Keratinocyte (primary cell): Measurements from ENCODE around the gene CLEC16A. TPM values are rescaled to one million over a fixed set of nuclear protein-coding genes. Genes with fewer than 3 reads are reported as not detected.

Experiments used
- DNase-seq: peaks from one replicate; pipeline ENCODE4 v3.0.0-alpha.2; 2011; ENCODE audit warnings: low read depth, missing footprints, low spot score
- FAIRE-seq: peaks from 2 replicates; lab custom pipeline; 2011; peaks lifted over from hg19 to GRCh38; lab: Jason Lieb, UNC
- H2AFZ ChIP-seq: 2 replicates; pipeline ENCODE4 v1.6.0; 2012; ENCODE audit warnings: low read length, control low read depth, inconsistent platforms; ENCODE audit not compliant: control insufficient read depth
- H3K27ac ChIP-seq: 2 replicates; pipeline ENCODE4 v1.5.1; 2011; ENCODE audit warnings: low read length; ENCODE audit not compliant: control insufficient read depth, insufficient read depth
- H3K27me3 ChIP-seq: 3 replicates; pipeline ENCODE4 v1.6.0; 2011; ENCODE audit warnings: low read length; ENCODE audit not compliant: control insufficient read depth, insufficient read depth; ENCODE audit errors: extremely low read depth
- H3K36me3 ChIP-seq, 2 experiments: 2 replicates in 1 of 2; 3 replicates in 1 of 2; pipeline ENCODE4 v1.5.1; 2011; ENCODE audit warnings: low read length in 2 of 2, mild to moderate bottlenecking in 1 of 2; ENCODE audit not compliant: control insufficient read depth in 2 of 2, insufficient read depth in 2 of 2; ENCODE audit errors: extremely low read depth in 1 of 2
- H3K4me1 ChIP-seq: 3 replicates; pipeline ENCODE4 v1.5.1; 2011; ENCODE audit warnings: low read length; ENCODE audit not compliant: control insufficient read depth, insufficient read depth; ENCODE audit errors: extremely low read depth
- H3K4me2 ChIP-seq: 3 replicates; pipeline ENCODE4 v1.6.0; 2011; ENCODE audit warnings: low read depth, low read length; ENCODE audit not compliant: control insufficient read depth, insufficient read depth; ENCODE audit errors: extremely low read depth
- H3K4me3 ChIP-seq, 3 experiments: fragments of 200-600 bp in 1 of 3; sonication (generic) in 1 of 3; 2 replicates in 2 of 3; 3 replicates in 1 of 3; pipeline ENCODE4 v1.5.1; 2011 to 2016; ENCODE audit warnings: low read length in 3 of 3, mild to moderate bottlenecking in 3 of 3, control low read depth in 2 of 3, inconsistent platforms in 1 of 3, low read depth in 1 of 3, mixed read lengths in 1 of 3, mixed run types in 1 of 3, moderate library complexity in 1 of 3; ENCODE audit not compliant: control insufficient read depth in 2 of 3, insufficient read depth in 2 of 3; ENCODE audit errors: extremely low read depth in 1 of 3
- H3K79me2 ChIP-seq: 2 replicates; pipeline ENCODE4 v1.6.0; 2012; ENCODE audit warnings: low read length; ENCODE audit not compliant: control insufficient read depth, insufficient read depth
- H3K9ac ChIP-seq: 3 replicates; pipeline ENCODE4 v1.6.0; 2011; ENCODE audit warnings: low read length; ENCODE audit not compliant: control insufficient read depth, insufficient read depth; ENCODE audit errors: extremely low read depth
- H3K9me1 ChIP-seq: 3 replicates; pipeline ENCODE4 v1.6.0; 2011; ENCODE audit warnings: low read length; ENCODE audit not compliant: control insufficient read depth, insufficient read depth; ENCODE audit errors: extremely low read depth
- H3K9me3 ChIP-seq: 2 replicates; pipeline ENCODE4 v1.5.1; 2012; ENCODE audit warnings: low read depth, low read length; ENCODE audit not compliant: control insufficient read depth
- H4K20me1 ChIP-seq: 3 replicates; pipeline ENCODE4 v1.6.0; 2011; ENCODE audit warnings: low read length; ENCODE audit not compliant: control insufficient read depth, insufficient read depth; ENCODE audit errors: extremely low read depth
- CTCF ChIP-seq, 3 experiments: IDR thresholded peaks in 1 of 3; conservative IDR thresholded peaks in 1 of 3; optimal IDR thresholded peaks in 1 of 3; 2 replicates in 2 of 3; 3 replicates in 1 of 3; pipeline versions ENCODE3 to v1.5.1; 2011; ENCODE audit warnings: low read length in 3 of 3, mild to moderate bottlenecking in 3 of 3, moderate library complexity in 2 of 3, control low read depth in 1 of 3, inconsistent platforms in 1 of 3; ENCODE audit not compliant: insufficient read depth in 2 of 3; ENCODE audit errors: extremely low read depth in 1 of 3
- EZH2 ChIP-seq: IDR thresholded peaks from one replicate; pipeline ENCODE4 v1.6.1; 2012; ENCODE audit warnings: inconsistent platforms, mild to moderate bottlenecking, low read length, moderate library complexity
- dilution Hi-C: fragments of 300-500 bp; cut with MboI; formaldehyde crosslinking; loops from one replicate; pipeline ENCODE4 v1.7.0; 2020; ENCODE audit warnings: low sequenced_read_pairs; ENCODE audit not compliant: extremely low pct_ligation_motif_present
- polyA plus RNA-seq, 5 experiments: library from polyadenylated mRNA; depleted of rRNA in 3 of 5; stranded (reverse) in 3 of 5; stranded (forward) in 1 of 5; unstranded in 1 of 5; fragments of >200 nt; gene quantifications; 1 replicate in 1 of 5; 2 replicates in 3 of 5; 3 replicates in 1 of 5; pipeline versions ENCODE4 v1.2.1 to v1.2.3, GENCODE V29; 2011 to 2012; ENCODE audit warnings: missing spikeins in 2 of 5, low read depth in 1 of 5, low replicate concordance in 1 of 5

Gene CLEC16A
- polyA plus RNA-seq, 1 donor (not counting 4 experiments of a cell fraction or from before 2014, with no cell fraction given) = 9.5 TPM

GRCh38 chr16:11029948-11030347 is 85.6 kb downstream of the CLEC16A start:
- no peaks in the 10 kb centered on the region for H3K9me3 ChIP-seq
- H3K9me1 ChIP-seq = peaks cover 3% of the 10 kb centered on the region
- no peaks in the 10 kb centered on the region for H4K20me1 ChIP-seq
- TF ChIP-seq CTCF (optimal IDR thresholded peaks at IDR 0.05 in 1 of 3, IDR thresholded peaks at IDR 0.05 in 1 of 3, conservative IDR thresholded peaks at IDR 0.05 in 1 of 3; ENCODE audit: extremely low read depth in 1 of 3, insufficient read depth in 2 of 3, low read length in 3 of 3) (no peak), EZH2 (no peak)
- H3K4me3 ChIP-seq = no peak overlapping the region
- no peak for FAIRE-seq
- no peak for DNase-seq
- H3K79me2 ChIP-seq = no peaks in the 10 kb centered on the region
- H3K9ac ChIP-seq = no peak overlapping the region
- H3K4me1 ChIP-seq = peaks cover 42% of the 10 kb centered on the region
- dilution Hi-C loops = no loop called here
- peaks cover 0 to 10% of the 10 kb centered on the region in 2 experiments for H3K36me3 ChIP-seq
- no peak overlapping the region for H3K27ac ChIP-seq
- H3K27me3 ChIP-seq = no peaks in the 10 kb centered on the region
- peak overlapping the region; percentile 6 for H3K4me2 ChIP-seq
- H2AFZ ChIP-seq = no peak overlapping the region

- Histone ChIP-seq H3K36me3 (peaks cover 1 to 9% of the 10 kb centered on the region in 2 experiments), H2AFZ (no peak overlapping the region), H3K4me2 (no peak overlapping the region), H4K20me1 (no peaks in the 10 kb centered on the region), H3K9ac (no peak overlapping the region), H3K4me3 (no peak overlapping the region), H3K4me1 (peaks cover 42% of the 10 kb centered on the region), H3K27ac (no peak overlapping the region), H3K27me3 (no peaks in the 10 kb centered on the region), H3K9me3 (no peaks in the 10 kb centered on the region), H3K9me1 (peaks cover 3% of the 10 kb centered on the region), H3K79me2 (no peaks in the 10 kb centered on the region)
- DNase-seq (no peak), FAIRE-seq (no peak)
- dilution Hi-C loops = no loop called here
- no peak for TF ChIP-seq EZH2
- no peak for TF ChIP-seq CTCF (optimal IDR thresholded peaks at IDR 0.05 in 1 of 3, IDR thresholded peaks at IDR 0.05 in 1 of 3, conservative IDR thresholded peaks at IDR 0.05 in 1 of 3; ENCODE audit: extremely low read depth in 1 of 3, insufficient read depth in 2 of 3, low read length in 3 of 3)
These were observed 86.7 kb downstream of the CLEC16A start for GRCh38 chr16:11030990-11031510.
